HG03095 (cell line): ENCODE results near the gene KRTAP1-3.
"Not testable (repeated sequence)": the region's sequence is repeated elsewhere in the genome, so short reads cannot be mapped to it uniquely, and the experiment has no call there.

Source experiments
- ATAC-seq: cut with Tn5 transposase; IDR thresholded peaks from one replicate; pipeline ENCODE4 v1.9.1; 2021; ENCODE audit warnings: moderate library complexity; ENCODE audit not compliant: unreplicated experiment

The KRTAP1-3 gene, protein sequence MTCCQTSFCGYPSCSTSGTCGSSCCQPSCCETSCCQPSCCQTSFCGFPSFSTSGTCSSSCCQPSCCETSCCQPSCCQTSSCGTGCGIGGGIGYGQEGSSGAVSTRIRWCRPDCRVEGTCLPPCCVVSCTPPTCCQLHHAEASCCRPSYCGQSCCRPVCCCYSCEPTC

DNA sequence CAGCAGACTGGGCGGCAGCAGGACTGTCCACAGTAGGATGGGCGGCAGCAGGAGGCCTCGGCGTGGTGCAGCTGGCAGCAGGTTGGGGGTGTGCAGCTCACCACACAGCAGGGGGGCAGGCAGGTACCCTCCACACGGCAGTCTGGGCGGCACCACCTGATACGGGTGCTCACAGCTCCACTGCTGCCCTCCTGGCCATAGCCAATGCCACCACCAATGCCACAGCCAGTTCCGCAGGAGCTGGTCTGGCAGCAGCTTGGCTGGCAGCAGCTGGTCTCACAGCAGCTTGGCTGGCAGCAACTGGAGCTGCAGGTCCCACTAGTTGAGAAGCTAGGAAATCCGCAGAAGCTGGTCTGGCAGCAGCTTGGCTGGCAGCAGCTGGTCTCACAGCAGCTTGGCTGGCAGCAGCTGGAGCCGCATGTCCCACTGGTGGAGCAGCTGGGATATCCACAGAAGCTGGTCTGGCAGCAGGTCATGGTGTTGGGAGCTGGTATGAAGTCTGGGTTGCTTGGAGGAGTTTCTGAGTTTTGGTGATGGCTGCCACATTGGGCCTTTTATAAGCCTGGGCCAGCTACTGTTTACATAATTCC, at the start of gene KRTAP1-3:
KRTAP1-3 (minus strand) TSS at position 529 of the 590 bp plus-strand sequence; CDS start at position 476, 53 bp downstream.
- not testable (repeated sequence) for ATAC-seq

- not testable (repeated sequence) for ATAC-seq
Measured at GRCh38 chr17:41084100-41084856, 49.6 kb upstream of the KRTAP1-3 start, which contains the start of gene KRTAP4-7. Gene KRTAP4-7, plus strand, starts transcription at chr17:41084150. Its CDS starts 57 bp downstream, at chr17:41084207.

- not testable (repeated sequence) for ATAC-seq
Measured at GRCh38 chr17:41083427-41083826, 48.8 kb upstream of the KRTAP1-3 start.

DNA sequence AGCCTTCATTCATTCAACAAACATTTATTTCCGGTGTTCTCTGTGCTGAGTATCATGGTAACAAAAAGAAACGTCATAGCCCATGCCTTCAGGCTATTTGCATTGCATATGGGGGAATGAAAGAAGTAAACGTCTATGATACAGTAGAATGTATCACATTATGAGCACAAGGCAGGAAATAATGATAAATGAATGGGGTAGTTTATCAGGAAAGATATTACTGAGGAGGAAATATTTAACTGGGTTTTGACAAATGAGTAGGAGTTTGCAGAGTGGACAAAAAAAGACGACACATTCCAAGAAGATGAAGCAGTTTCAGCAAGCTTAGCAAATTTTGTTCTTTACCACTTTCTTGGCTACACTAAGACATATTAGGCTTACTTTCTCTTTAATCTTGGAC, 48.0 kb upstream of the KRTAP1-3 start:
- no peak for ATAC-seq

- ATAC-seq = no peak
Measured at GRCh38 chr17:41076788-41077187, 42.1 kb upstream of the KRTAP1-3 start.

- no peak for ATAC-seq
Measured at GRCh38 chr17:41073676-41074075, 39.0 kb upstream of the KRTAP1-3 start.

GRCh38 chr17:41071606-41072360, 37.1 kb upstream of the KRTAP1-3 start:
- no peak for ATAC-seq

DNA sequence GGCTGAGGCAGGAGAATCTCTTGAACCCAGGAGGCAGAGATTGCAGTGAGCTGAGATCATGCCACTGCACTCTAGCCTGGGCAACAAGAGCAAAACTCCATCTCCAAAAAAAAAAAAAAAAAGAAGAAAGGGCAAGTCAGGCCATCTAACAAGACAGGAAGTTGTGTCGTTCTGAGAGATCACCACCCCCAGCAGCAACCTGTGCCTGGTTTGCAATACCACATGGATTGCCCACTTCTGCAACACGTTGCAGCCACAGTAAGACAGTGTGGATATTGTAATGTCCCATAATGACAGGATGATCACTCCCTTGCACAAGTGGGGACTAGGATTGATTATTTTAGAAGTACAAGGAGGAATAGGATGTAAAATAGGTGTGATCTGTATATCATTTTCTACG, 34.4 kb upstream of the KRTAP1-3 start:
- no peak for ATAC-seq

- ATAC-seq = no peak
Measured at GRCh38 chr17:41067281-41067680, 32.6 kb upstream of the KRTAP1-3 start.

DNA sequence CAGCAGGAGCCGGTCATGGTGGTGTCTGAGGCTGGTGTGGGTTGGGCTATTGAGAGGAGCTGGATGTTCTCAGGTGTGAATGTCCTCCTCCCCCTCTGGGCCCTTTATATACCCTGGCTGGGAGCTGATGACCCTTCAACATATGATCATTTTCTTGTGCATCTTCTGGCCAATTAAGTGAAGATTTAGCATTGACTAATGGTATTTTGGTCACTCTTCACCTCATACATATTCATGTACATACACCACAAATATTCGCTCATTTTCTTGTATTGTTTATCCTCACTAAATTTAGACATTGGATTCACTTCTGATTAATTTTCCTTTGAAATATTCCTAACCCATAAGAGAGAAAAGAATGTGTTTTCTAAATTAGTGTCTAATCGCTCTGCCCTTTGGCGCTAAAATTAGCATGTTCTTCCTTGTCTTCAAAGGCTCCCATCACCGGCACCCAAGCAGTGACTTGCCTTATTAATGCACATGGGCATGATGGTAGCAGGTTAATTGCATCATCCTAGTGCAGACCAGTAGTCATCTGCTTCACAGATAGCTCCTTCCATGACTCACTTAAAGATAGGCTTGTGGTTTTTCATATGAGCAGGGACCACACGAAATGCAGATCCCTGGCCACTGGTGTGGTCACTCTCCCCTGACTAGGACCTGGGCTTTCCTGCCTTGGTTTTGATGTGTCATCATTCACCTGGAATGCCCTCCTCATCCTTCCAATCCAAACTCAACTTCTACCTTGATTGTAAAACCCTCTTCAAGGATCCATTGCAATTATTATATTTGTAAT, 31.4 kb upstream of the KRTAP1-3 start, which contains the start of gene KRTAP2-4:
KRTAP2-4 (minus strand) TSS at position 51 of the 796 bp plus-strand sequence; CDS start at position 17, 34 bp downstream.
- no peak for ATAC-seq

GRCh38 chr17:41065016-41065689, 30.5 kb upstream of the KRTAP1-3 start:
- not testable (repeated sequence) for ATAC-seq

GRCh38 chr17:41064301-41064700, 29.6 kb upstream of the KRTAP1-3 start:
- no peak for ATAC-seq

DNA sequence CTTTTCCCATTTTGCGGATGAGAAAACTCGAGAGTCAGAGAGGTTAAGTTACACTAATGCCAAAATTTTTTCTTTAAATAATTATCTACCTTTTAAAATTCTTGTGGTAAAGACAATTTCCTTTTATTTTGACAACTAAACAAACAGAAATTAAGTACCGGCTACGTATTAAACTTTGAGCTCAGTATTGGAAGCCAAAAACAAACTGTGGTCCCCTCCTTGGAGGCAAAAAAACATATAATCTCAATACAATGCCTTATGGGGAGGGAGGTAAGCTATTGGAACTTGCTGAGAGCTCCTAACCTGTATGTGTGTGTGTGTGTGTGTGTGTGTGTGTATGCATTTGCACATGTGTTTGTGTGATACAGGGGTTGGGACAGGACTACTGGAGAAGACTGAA, 28.8 kb upstream of the KRTAP1-3 start:
- ATAC-seq = no peak

DNA sequence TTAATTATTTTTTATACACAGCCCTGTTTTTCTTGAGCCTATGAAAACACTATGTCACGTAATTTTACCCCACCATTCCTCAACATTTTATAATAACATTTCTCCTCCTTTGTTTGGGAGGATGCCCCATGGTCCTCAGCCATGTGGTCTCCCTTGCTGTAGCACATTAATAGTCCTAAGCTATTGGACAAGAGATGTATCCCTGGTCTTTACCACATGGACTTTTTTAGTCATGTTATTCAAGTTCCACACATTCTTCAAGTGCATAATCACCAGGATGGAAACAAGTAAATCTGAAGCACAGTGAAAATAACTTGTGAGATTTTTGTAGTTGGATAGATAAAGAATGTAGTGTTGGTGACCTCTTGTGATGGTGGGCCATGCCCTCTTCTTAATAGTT, 27.3 kb upstream of the KRTAP1-3 start:
- ATAC-seq = no peak

DNA sequence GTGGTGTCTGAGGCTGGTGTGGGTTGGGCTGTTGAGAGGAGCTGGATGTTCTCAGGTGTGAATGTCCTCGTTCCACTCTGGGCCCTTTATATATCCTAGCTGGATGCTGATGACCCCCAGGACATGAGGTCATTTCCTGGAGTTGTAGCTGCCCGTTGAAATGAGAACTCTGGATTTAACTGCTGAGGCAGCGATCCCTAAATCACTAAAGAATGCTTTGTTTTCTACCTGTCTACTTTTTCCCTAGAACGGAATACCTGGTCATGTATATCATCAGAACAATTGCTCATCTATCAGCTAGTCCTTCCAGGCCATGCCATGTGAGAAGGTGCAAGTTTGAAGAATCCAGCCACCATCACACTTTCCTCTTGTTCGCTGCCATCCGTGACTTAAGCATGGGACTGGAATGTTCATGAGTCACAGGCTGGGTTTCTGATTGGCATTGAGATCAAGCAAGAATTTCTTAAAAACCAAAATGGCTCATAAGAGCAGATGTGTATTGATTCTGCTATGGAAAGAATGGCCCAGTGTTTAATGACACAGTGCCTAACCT, 25.5 kb upstream of the KRTAP1-3 start, which contains the start of gene KRTAP2-3:
KRTAP2-3 (minus strand) TSS at position 63 of the 553 bp plus-strand sequence. CDS start 64 bp downstream, outside the sequence.
- ATAC-seq = no peak

DNA sequence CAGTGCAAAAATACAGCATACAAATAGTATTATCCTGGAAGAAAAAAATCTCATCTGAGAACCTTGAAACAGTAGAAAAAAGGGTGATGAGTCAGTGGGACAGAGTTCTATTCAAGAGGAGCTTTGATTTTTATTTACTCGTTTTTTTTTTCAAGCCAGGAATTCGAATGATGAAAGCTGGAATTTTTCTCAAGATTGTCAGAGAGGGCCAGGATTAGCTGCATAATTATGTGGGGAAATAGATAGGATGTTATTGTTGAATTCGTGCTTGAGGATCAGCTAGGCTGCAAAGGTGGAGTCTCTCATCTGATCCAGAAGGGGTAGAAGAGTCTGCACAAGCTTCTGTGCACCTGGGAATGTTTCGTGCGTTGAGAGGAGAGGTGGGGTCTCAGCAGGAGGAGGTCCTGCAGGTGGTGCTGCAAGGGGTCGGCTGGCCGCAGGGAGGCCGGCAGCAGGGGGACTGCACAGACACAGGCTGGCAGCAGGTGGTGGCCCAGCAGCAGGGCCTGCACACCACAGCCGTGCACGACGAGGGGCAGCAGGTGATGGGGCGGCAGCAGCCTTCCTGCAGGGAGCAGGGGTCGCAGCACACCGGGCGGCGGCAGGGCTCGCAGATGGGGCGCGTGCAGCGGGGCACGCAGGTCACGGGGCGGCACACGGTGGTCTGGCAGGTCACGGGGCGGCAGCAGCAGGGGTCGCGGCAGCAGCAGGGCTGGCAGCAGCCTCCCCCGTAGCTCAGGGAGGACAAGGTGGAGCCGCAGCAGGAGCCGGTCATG, 24.8 kb upstream of the KRTAP1-3 start:
- not testable (repeated sequence) for ATAC-seq

GRCh38 chr17:41058741-41059140, 24.1 kb upstream of the KRTAP1-3 start:
- no peak for ATAC-seq

- no peak for ATAC-seq
Measured at GRCh38 chr17:41057547-41057946, 22.9 kb upstream of the KRTAP1-3 start.
